Prostate gland (tissue), 2 donors: ENCODE measurements around the gene RNF169. TPM values are rescaled to one million over a fixed set of nuclear protein-coding genes. Genes with fewer than 3 reads are reported as not detected.

ENCODE experiments used
- DNase-seq: peaks from one replicate; pipeline ENCODE4 v3.0.0-alpha.2; 2019; ENCODE audit warnings: low spot score
- H3K27ac ChIP-seq, 2 donors: fragments of 200-600 bp; sonication (generic); 2 replicates each; pipeline ENCODE4 v1.5.1; 2017 to 2019
- H3K27me3 ChIP-seq: fragments of 200-600 bp; sonication (generic); replicated peaks from 2 replicates; pipeline ENCODE4 v1.5.1; 2019; ENCODE audit not compliant: insufficient read depth
- H3K36me3 ChIP-seq, 2 donors: fragments of 200-600 bp; sonication (generic); 1 replicate in 1 of 2; 2 replicates in 1 of 2; pipeline versions ENCODE4 v1.5.1 to v1.8.1; 2017 to 2019
- H3K4me1 ChIP-seq: fragments of 200-600 bp; sonication (generic); replicated peaks from 2 replicates; pipeline ENCODE4 v1.5.1; 2019
- H3K4me3 ChIP-seq, 2 donors: fragments of 200-600 bp; sonication (generic); 2 replicates each; pipeline ENCODE4 v1.5.1; 2017 to 2019
- H3K9me3 ChIP-seq: fragments of 200-600 bp; sonication (generic); 2 replicates; pipeline ENCODE4 v1.5.1; 2017
- CTCF ChIP-seq, 4 experiments: fragments of 200-600 bp in 2 of 4; fragments of 450-650 bp in 2 of 4; sonication (generic) in 2 of 4; IDR thresholded peaks; 1 replicate in 3 of 4; 2 replicates in 1 of 4; pipeline ENCODE4 v1.5.1; 2016 to 2019; ENCODE audit warnings: antibody characterized with exemption in 4 of 4, mild to moderate bottlenecking in 2 of 4, moderate library complexity in 2 of 4
- POLR2A ChIP-seq: fragments of 450-650 bp; IDR thresholded peaks from one replicate; pipeline ENCODE4 v1.6.1; 2016; ENCODE audit warnings: antibody characterized with exemption, mild to moderate bottlenecking
- POLR2AphosphoS5 ChIP-seq: sonication (generic); formaldehyde crosslinking; IDR thresholded peaks from one replicate; pipeline ENCODE4 v1.6.1; 2017; ENCODE audit warnings: antibody characterized with exemption
- WGBS: methylation state at CpG from one replicate; pipeline ENCODE4 v1.1.5; 2018; 5-methylcytosine and 5-hydroxymethylcytosine counted together
- intact Hi-C: fragments of 100-400 bp; cut with DNase I; formaldehyde crosslinking; loops from one replicate; pipeline ENCODE4 v1.14.2; 2022
- total RNA-seq, 2 donors: library from RNA; depleted of rRNA; stranded (reverse); fragments of >200 nt; gene quantifications; one replicate each; pipeline ENCODE4 v1.1.0, GENCODE V29; 2016

The RNF169 gene
- total RNA-seq = 10 to 100 TPM; 19.7 to 21.2 TPM

GRCh38 chr11:74748211-74749126 lies at the start of gene RNF169:
RNF169 (plus strand) TSS chr11:74748849; CDS start chr11:74748881, 32 bp downstream.
- Histone ChIP-seq H3K4me1 (no peaks in the 10 kb centered on the region), H3K27ac (peak within 1 kb of the TSS; percentile 92 to 94), H3K4me3 (peak within 1 kb of the TSS; percentile 86 to 96), H3K36me3 (no peaks in the 10 kb centered on the region), H3K9me3 (no peaks in the 10 kb centered on the region), H3K27me3 (no peaks in the 10 kb centered on the region)
- TF ChIP-seq POLR2A (peak; percentile 91), POLR2AphosphoS5 (peak; percentile 90), CTCF (IDR thresholded peaks at IDR 0.05) (no peak)
- WGBS = under 1% methylated on average over 34 of the region's 47 CpGs
- intact Hi-C loops = no loop called here
- peak; percentile 97 for DNase-seq

- intact Hi-C loops = loop anchor here (5.0 kb wide), 1 partner anchor 88 kb away; no protein-coding TSS in a partner anchor
- TF ChIP-seq POLR2AphosphoS5 (no peak), POLR2A (no peak), CTCF (IDR thresholded peaks at IDR 0.05) (no peak)
Measured at GRCh38 chr11:74699615-74700396, 48.8 kb upstream of the RNF169 start.

GRCh38 chr11:74701351-74701750 lies 47.3 kb upstream of the RNF169 start:
- no peaks in the 10 kb centered on the region for H3K27me3 ChIP-seq
- 69% methylated on average over 8 of the region's 8 CpGs for WGBS
- no peak overlapping the region for H3K27ac ChIP-seq
- no peak for DNase-seq
- no peaks in the 10 kb centered on the region for H3K9me3 ChIP-seq
- no peaks in the 10 kb centered on the region for H3K4me1 ChIP-seq
- intact Hi-C loops = no loop called here
- TF ChIP-seq POLR2A (no peak), POLR2AphosphoS5 (no peak), CTCF (IDR thresholded peaks at IDR 0.05) (no peak)
- H3K36me3 ChIP-seq = no peaks in the 10 kb centered on the region
- H3K4me3 ChIP-seq = no peak overlapping the region

More at GRCh38 chr11:74699615-74700396, 48.8 kb upstream of the RNF169 start:
- Histone ChIP-seq H3K4me1 (no peaks in the 10 kb centered on the region), H3K36me3 (no peaks in the 10 kb centered on the region), H3K9me3 (no peaks in the 10 kb centered on the region), H3K27ac (no peak overlapping the region), H3K27me3 (no peaks in the 10 kb centered on the region), H3K4me3 (no peak overlapping the region)
- no peak for DNase-seq
- 77% methylated on average over 9 of the region's 9 CpGs for WGBS

- Histone ChIP-seq H3K4me1 (no peaks in the 10 kb centered on the region), H3K9me3 (no peaks in the 10 kb centered on the region), H3K4me3 (no peak overlapping the region), H3K27ac (no peak overlapping the region), H3K27me3 (no peaks in the 10 kb centered on the region), H3K36me3 (no peaks in the 10 kb centered on the region)
- intact Hi-C loops = no loop called here
- TF ChIP-seq POLR2AphosphoS5 (no peak), CTCF (IDR thresholded peaks at IDR 0.05) (peak; percentile 50 to 75 (median 61)), POLR2A (no peak)
- 52% methylated on average over 15 of the region's 15 CpGs for WGBS
- DNase-seq = no peak
Measured at GRCh38 chr11:74702383-74703007, 46.2 kb upstream of the RNF169 start.
